Esophagus muscularis mucosa (tissue), 4 donors: ENCODE measurements around the gene ABHD8. TPM values are rescaled to one million over a fixed set of nuclear protein-coding genes. Genes with fewer than 3 reads are reported as not detected.
A peak's percentile ranks its signal among the peaks of the same experiment; 100 is the strongest.

Experiments used
- DNase-seq: peaks from one replicate; pipeline ENCODE4 v3.0.0-alpha.2; 2017; ENCODE audit errors: extremely low spot score
- H3K27ac ChIP-seq, 4 donors: fragments of 200-600 bp; sonication (generic); replicated peaks in 1 of 4; 1 replicate in 3 of 4; 2 replicates in 1 of 4; pipeline ENCODE4 v1.5.1; 2016 to 2019; ENCODE audit warnings: mild to moderate bottlenecking in 1 of 4
- H3K27me3 ChIP-seq, 4 donors: fragments of 200-600 bp; sonication (generic); one replicate each; pipeline versions ENCODE4 v1.5.1 to v1.6.0; 2016 to 2019
- H3K36me3 ChIP-seq, 4 donors: fragments of 200-600 bp; sonication (generic); one replicate each; pipeline ENCODE4 v1.5.1; 2016 to 2019
- H3K4me1 ChIP-seq, 4 donors: fragments of 200-600 bp; sonication (generic); one replicate each; pipeline ENCODE4 v1.5.1; 2016 to 2019
- H3K4me3 ChIP-seq, 4 donors: fragments of 200-600 bp; sonication (generic); 1 replicate in 2 of 4; 2 replicates in 2 of 4; pipeline ENCODE4 v1.5.1; 2016 to 2019; ENCODE audit warnings: mild to moderate bottlenecking in 4 of 4, moderate library complexity in 1 of 4
- H3K9me3 ChIP-seq, 4 donors: fragments of 200-600 bp; sonication (generic); 1 replicate in 3 of 4; 2 replicates in 1 of 4; pipeline ENCODE4 v1.5.1; 2016 to 2019
- EP300 ChIP-seq: sonication (generic); formaldehyde crosslinking; IDR thresholded peaks from one replicate; pipeline ENCODE4 v1.6.1; 2017; ENCODE audit warnings: antibody characterized with exemption
- POLR2A ChIP-seq: fragments of 450-650 bp; IDR thresholded peaks from one replicate; pipeline ENCODE4 v1.6.1; 2017; ENCODE audit warnings: antibody characterized with exemption, moderate library complexity, mild to moderate bottlenecking, low read depth
- POLR2AphosphoS5 ChIP-seq, 2 donors: sonication (generic); formaldehyde crosslinking; IDR thresholded peaks; one replicate each; pipeline ENCODE4 v1.6.1; 2017; ENCODE audit warnings: antibody characterized with exemption in 2 of 2
- WGBS: methylation state at CpG from one replicate; pipeline ENCODE4 v1.1.5; 2018; 5-methylcytosine and 5-hydroxymethylcytosine counted together
- intact Hi-C: fragments of 100-400 bp; cut with DNase I; formaldehyde crosslinking; loops from one replicate; pipeline ENCODE4 v1.15.1; 2023
- total RNA-seq, 4 donors: library from RNA; depleted of rRNA; stranded (reverse); fragments of >200 nt; gene quantifications; one replicate each; pipeline versions ENCODE4 v1.1.0 to v1.2.1, GENCODE V29; 2016
- TF ChIP-seq, protein P1 (sequence below), 3 experiments: fragments of 200-600 bp in 2 of 3; fragments of 450-650 bp in 1 of 3; sonication (generic) in 2 of 3; IDR thresholded peaks; one replicate each; pipeline ENCODE4 v1.5.1; 2017 to 2019; ENCODE audit warnings: antibody characterized with exemption in 3 of 3, mild to moderate bottlenecking in 2 of 3, moderate library complexity in 1 of 3

Gene ABHD8
- total RNA-seq, 4 donors from 2014 or later: 14.7 to 35.4 (median 28.1) TPM

- Histone ChIP-seq H3K4me1 (peaks cover 31 to 52% (median 47%) of the 10 kb centered on the region in 4 donors), H3K27ac (peak within 1 kb of the TSS; percentile 68 to 98 (median 74)), H3K9me3 (no peaks in the 10 kb centered on the region), H3K36me3 (peaks cover 0 to 30% (median 13%) of the 10 kb centered on the region in 4 donors), H3K27me3 (peaks cover 0 to 27% (median 0%) of the 10 kb centered on the region in 4 donors), H3K4me3 (peak within 1 kb of the TSS; percentile 67 to 83 (median 75))
- TF ChIP-seq, protein P1, sequence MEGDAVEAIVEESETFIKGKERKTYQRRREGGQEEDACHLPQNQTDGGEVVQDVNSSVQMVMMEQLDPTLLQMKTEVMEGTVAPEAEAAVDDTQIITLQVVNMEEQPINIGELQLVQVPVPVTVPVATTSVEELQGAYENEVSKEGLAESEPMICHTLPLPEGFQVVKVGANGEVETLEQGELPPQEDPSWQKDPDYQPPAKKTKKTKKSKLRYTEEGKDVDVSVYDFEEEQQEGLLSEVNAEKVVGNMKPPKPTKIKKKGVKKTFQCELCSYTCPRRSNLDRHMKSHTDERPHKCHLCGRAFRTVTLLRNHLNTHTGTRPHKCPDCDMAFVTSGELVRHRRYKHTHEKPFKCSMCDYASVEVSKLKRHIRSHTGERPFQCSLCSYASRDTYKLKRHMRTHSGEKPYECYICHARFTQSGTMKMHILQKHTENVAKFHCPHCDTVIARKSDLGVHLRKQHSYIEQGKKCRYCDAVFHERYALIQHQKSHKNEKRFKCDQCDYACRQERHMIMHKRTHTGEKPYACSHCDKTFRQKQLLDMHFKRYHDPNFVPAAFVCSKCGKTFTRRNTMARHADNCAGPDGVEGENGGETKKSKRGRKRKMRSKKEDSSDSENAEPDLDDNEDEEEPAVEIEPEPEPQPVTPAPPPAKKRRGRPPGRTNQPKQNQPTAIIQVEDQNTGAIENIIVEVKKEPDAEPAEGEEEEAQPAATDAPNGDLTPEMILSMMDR (IDR thresholded peaks at IDR 0.05): peak in 1 of 3 experiments; percentile 26
- no peak for TF ChIP-seq EP300
- peak; percentile 60 to 86 for TF ChIP-seq POLR2AphosphoS5 (IDR thresholded peaks at IDR 0.05)
- no peak for TF ChIP-seq POLR2A
- intact Hi-C loops: no loop called here
- WGBS: 1% methylated on average over 55 of the region's 86 CpGs
- peak; percentile 98 for DNase-seq
These were observed 31.5 kb upstream of the ABHD8 start, which contains the start of gene ANO8 for GRCh38 chr19:17334414-17335409. TSS of gene ANO8 (minus strand) at chr19:17334855. CDS start at chr19:17334670, 185 bp downstream.

DNA sequence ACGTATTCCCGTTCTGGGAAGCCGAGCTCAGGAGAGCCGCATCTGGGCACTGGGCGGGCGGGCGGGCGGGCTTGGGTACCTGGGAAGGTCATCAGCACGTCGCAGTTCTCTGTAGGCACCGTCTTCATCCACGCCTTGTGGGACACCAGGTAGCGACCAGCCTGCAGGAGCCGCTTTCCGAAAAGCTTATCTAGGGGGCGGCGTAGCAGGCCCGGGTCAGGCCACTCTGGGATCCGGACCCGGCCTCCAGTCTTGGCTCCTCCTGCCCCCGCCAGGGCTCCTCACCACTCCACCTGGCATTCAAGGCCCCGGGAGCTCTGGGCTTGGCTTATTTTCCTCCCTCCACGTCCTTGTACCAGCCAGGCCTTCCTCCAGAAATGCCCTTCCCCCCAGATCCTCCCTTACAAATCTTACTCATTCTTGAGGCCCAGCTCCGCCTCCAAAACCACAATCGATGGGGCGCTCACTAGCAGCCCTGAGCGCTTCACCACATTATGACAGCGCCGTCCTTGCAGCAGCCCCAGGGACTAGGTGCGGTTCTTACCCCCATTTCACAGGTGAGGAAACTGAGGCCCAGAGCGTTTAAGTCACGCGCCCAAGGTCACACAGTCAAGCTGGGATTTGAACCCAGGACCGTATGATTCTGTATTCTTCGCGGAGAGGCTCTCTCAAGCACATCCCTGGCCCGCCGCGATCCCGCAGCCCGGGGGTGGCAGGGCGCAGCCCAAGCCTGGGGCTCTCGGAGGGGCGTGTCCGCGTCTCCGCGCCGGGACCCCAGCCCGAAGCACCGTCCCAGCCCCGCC lies 30.6 kb upstream of the ABHD8 start:
- intact Hi-C loops: no loop called here
- peak overlapping the region; percentile 68 to 77 (median 74) for H3K27ac ChIP-seq
- no peak for DNase-seq
- peak overlapping the region; percentile 67 to 83 (median 75) for H3K4me3 ChIP-seq
- H3K27me3 ChIP-seq: peaks cover 0 to 36% (median 2%) of the 10 kb centered on the region in 4 donors
- peaks cover 0 to 25% (median 13%) of the 10 kb centered on the region in 4 donors for H3K36me3 ChIP-seq
- no peak for TF ChIP-seq POLR2A
- no peak for TF ChIP-seq POLR2AphosphoS5 (IDR thresholded peaks at IDR 0.05)
- TF ChIP-seq, protein P1 (IDR thresholded peaks at IDR 0.05): no peak
- no peak for TF ChIP-seq EP300
- peaks cover 34 to 60% (median 52%) of the 10 kb centered on the region in 4 donors for H3K4me1 ChIP-seq
- no peaks in the 10 kb centered on the region for H3K9me3 ChIP-seq
- WGBS: 68% methylated on average over 28 of the region's 52 CpGs

GRCh38 chr19:17332677-17333581 lies 29.7 kb upstream of the ABHD8 start:
- TF ChIP-seq POLR2AphosphoS5 (IDR thresholded peaks at IDR 0.05) (no peak), EP300 (no peak), POLR2A (no peak)
- TF ChIP-seq, protein P1 (IDR thresholded peaks at IDR 0.05): no peak
- no peaks in the 10 kb centered on the region for H3K9me3 ChIP-seq
- H3K27ac ChIP-seq: no peak overlapping the region
- H3K36me3 ChIP-seq: peaks cover 0 to 21% (median 10%) of the 10 kb centered on the region in 4 donors
- no peak overlapping the region for H3K4me3 ChIP-seq
- intact Hi-C loops: no loop called here
- 95% methylated on average over 45 of the region's 45 CpGs for WGBS
- H3K27me3 ChIP-seq: peaks cover 0 to 43% (median 2%) of the 10 kb centered on the region in 4 donors
- peaks cover 27 to 60% (median 52%) of the 10 kb centered on the region in 4 donors for H3K4me1 ChIP-seq
- DNase-seq: no peak

- intact Hi-C loops: no loop called here
- Histone ChIP-seq H3K27ac (no peak overlapping the region), H3K36me3 (peaks cover 0 to 23% (median 10%) of the 10 kb centered on the region in 4 donors), H3K4me3 (no peak overlapping the region), H3K27me3 (peaks cover 0 to 43% (median 2%) of the 10 kb centered on the region in 4 donors), H3K4me1 (peaks cover 22 to 61% (median 54%) of the 10 kb centered on the region in 4 donors), H3K9me3 (no peaks in the 10 kb centered on the region)
- WGBS: 93% methylated on average over 8 of the region's 8 CpGs
- no peak for DNase-seq
- TF ChIP-seq POLR2A: no peak
- TF ChIP-seq POLR2AphosphoS5 (IDR thresholded peaks at IDR 0.05): no peak
- TF ChIP-seq EP300: no peak
- TF ChIP-seq, protein P1 (IDR thresholded peaks at IDR 0.05): no peak
These were observed 29.1 kb upstream of the ABHD8 start for GRCh38 chr19:17332360-17332676.
